Gastrocnemius medialis (tissue), 4 donors: ENCODE results near the gene MAML2. TPM values are rescaled to one million over a fixed set of nuclear protein-coding genes. Genes with fewer than 3 reads are reported as not detected.

Experiments
- ATAC-seq, 2 donors: fragments of 150-250 bp; one replicate each; pipeline ENCODE4 v1.9.1; 2016
- DNase-seq, 2 donors: peaks; one replicate each; pipeline ENCODE4 v3.0.0-alpha.2; 2019
- H3K27ac ChIP-seq, 4 donors: fragments of 200-600 bp; sonication (generic); 1 replicate in 1 of 4; 2 replicates in 3 of 4; pipeline ENCODE4 v1.5.1; 2016 to 2018; ENCODE audit warnings: mild to moderate bottlenecking in 2 of 4, moderate library complexity in 1 of 4
- H3K27me3 ChIP-seq, 3 donors: fragments of 200-600 bp; sonication (generic) in 2 of 3; 1 replicate in 1 of 3; 2 replicates in 2 of 3; pipeline versions ENCODE4 v1.5.1 to v1.6.0; 2016 to 2019; ENCODE audit warnings: mild to moderate bottlenecking in 1 of 3, moderate library complexity in 1 of 3
- H3K36me3 ChIP-seq, 2 donors: fragments of 200-600 bp; sonication (generic) in 1 of 2; one replicate each; pipeline ENCODE4 v1.5.1; 2017 to 2018
- H3K4me1 ChIP-seq, 2 donors: fragments of 200-600 bp; sonication (generic) in 1 of 2; one replicate each; pipeline ENCODE4 v1.5.1; 2016 to 2017; ENCODE audit warnings: mild to moderate bottlenecking in 2 of 2
- H3K4me3 ChIP-seq, 4 donors: fragments of 200-600 bp; sonication (generic) in 3 of 4; 1 replicate in 1 of 4; 2 replicates in 3 of 4; pipeline ENCODE4 v1.5.1; 2016 to 2019; ENCODE audit warnings: mild to moderate bottlenecking in 2 of 4
- H3K9me3 ChIP-seq, 3 donors: fragments of 200-600 bp; sonication (generic) in 2 of 3; 1 replicate in 1 of 3; 2 replicates in 2 of 3; pipeline ENCODE4 v1.5.1; 2016 to 2019
- CTCF ChIP-seq, 5 experiments: fragments of 450-650 bp in 3 of 5; fragments of 200-600 bp in 2 of 5; sonication (generic) in 2 of 5; IDR thresholded peaks in 4 of 5; conservative IDR thresholded peaks in 1 of 5; 1 replicate in 4 of 5; 2 replicates in 1 of 5; pipeline ENCODE4 v1.5.1; 2016 to 2019; ENCODE audit warnings: antibody characterized with exemption in 5 of 5, mild to moderate bottlenecking in 3 of 5, moderate library complexity in 3 of 5
- POLR2A ChIP-seq, 2 donors: fragments of 450-650 bp; IDR thresholded peaks; one replicate each; pipeline ENCODE4 v1.6.1; 2017; ENCODE audit warnings: antibody characterized with exemption in 2 of 2, mild to moderate bottlenecking in 2 of 2, moderate library complexity in 2 of 2
- in situ Hi-C, 4 donors: fragments of 200-750 bp; cut with MboI; loops; one replicate each; pipeline versions ENCODE4 v1.15.0 to v1.8.0; 2017; ENCODE audit warnings: low sequenced_read_pairs in 4 of 4
- intact Hi-C: fragments of 100-400 bp; cut with DNase I; formaldehyde crosslinking; loops from one replicate; pipeline ENCODE4 v1.15.1; 2023; ENCODE audit warnings: low total_unique reads
- total RNA-seq, 4 donors: library from RNA; depleted of rRNA; stranded (reverse); fragments of >200 nt; gene quantifications; one replicate each; pipeline versions ENCODE4 v1.1.0 to v1.2.3, GENCODE V29; 2016

The MAML2 gene
- total RNA-seq, 4 donors from 2014 or later: 4.1 to 6.3 (median 4.8) TPM

DNA sequence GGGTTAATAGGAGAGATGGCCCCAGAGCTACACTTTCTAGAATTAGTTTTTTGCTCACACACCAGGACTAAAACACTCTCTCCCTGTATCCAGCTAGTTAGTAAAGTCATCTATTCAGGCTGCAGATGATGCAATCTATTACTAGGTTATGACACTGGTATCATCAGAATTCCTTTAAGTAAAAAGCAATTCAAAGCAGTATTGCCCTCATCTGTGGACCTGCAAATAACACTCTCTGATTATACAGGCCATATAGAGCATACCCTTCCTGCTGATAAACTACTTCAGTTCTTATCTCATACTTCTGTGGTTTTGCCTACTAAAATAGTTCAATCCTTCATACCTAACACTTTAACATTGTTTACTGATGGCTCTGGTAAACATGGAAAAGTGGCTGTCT, 405.6 kb downstream of the MAML2 start:
- DNase-seq (no peak), ATAC-seq (no peak)
- no peaks in the 10 kb centered on the region for H3K27me3 ChIP-seq
- H3K4me1 ChIP-seq: no peaks in the 10 kb centered on the region
- intact Hi-C loops (no loop called here), in situ Hi-C loops (no loop called here)
- no peaks in the 10 kb centered on the region for H3K36me3 ChIP-seq
- no peak overlapping the region for H3K27ac ChIP-seq
- H3K9me3 ChIP-seq: no peaks in the 10 kb centered on the region
- TF ChIP-seq CTCF (IDR thresholded peaks at IDR 0.05 in 4 of 5, conservative IDR thresholded peaks at IDR 0.05 in 1 of 5) (no peak), POLR2A (IDR thresholded peaks at IDR 0.05) (no peak)
- H3K4me3 ChIP-seq: no peak overlapping the region

DNA sequence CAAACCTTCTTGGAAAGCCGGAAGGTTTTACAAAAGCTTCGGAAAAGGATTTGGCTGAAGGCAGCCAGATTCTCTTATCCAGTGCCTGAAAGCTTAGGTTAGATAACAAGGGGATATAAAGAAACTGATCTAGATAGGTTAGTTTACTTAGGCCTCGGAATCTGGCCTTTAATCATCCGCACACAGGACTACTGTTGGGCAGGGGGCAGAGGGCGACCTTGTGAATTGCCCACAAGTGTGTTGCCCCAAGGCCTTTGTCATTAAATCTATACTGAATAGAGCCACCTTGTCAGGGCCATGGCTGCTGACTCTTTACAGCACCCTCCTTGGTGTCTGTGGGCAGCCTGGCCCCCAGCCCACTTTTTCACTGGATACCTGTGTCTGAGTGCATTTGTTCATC, 409.4 kb downstream of the MAML2 start:
- no peak overlapping the region for H3K4me3 ChIP-seq
- no peaks in the 10 kb centered on the region for H3K36me3 ChIP-seq
- ATAC-seq: no peak
- in situ Hi-C loops: no loop called here
- DNase-seq: no peak
- H3K27ac ChIP-seq: no peak overlapping the region
- intact Hi-C loops: no loop called here
- H3K9me3 ChIP-seq: no peaks in the 10 kb centered on the region
- no peak for TF ChIP-seq POLR2A (IDR thresholded peaks at IDR 0.05)
- no peak for TF ChIP-seq CTCF (IDR thresholded peaks at IDR 0.05 in 4 of 5, conservative IDR thresholded peaks at IDR 0.05 in 1 of 5)
- no peaks in the 10 kb centered on the region for H3K4me1 ChIP-seq
- H3K27me3 ChIP-seq: no peaks in the 10 kb centered on the region

DNA sequence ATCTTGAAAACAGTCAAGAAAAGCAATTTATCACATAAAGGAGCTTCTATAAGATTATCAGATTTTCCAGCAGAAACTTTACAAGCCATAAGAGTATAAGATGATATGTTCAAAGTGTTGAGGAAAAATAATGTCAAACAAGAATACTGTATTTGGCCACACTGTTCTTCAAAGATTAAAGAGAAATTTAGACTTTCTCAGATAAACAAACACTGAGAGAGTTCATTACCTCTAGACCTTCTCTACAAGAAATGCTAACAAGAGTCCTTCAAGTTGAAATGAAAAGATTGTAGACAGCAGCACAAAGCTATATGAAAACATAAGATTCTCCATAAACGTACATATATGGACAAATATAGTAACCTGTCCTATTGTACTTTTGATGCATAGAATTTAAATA, 411.1 kb downstream of the MAML2 start:
- H3K27me3 ChIP-seq: no peaks in the 10 kb centered on the region
- intact Hi-C loops: no loop called here
- DNase-seq: no peak
- H3K36me3 ChIP-seq: no peaks in the 10 kb centered on the region
- no peak overlapping the region for H3K27ac ChIP-seq
- no peak for ATAC-seq
- H3K4me1 ChIP-seq: peaks cover 0 to under 1% of the 10 kb centered on the region in 2 donors
- no peak overlapping the region for H3K4me3 ChIP-seq
- no peak for TF ChIP-seq POLR2A (IDR thresholded peaks at IDR 0.05)
- no peak for TF ChIP-seq CTCF (IDR thresholded peaks at IDR 0.05 in 4 of 5, conservative IDR thresholded peaks at IDR 0.05 in 1 of 5)
- H3K9me3 ChIP-seq: no peaks in the 10 kb centered on the region
- in situ Hi-C loops: no loop called here

DNA sequence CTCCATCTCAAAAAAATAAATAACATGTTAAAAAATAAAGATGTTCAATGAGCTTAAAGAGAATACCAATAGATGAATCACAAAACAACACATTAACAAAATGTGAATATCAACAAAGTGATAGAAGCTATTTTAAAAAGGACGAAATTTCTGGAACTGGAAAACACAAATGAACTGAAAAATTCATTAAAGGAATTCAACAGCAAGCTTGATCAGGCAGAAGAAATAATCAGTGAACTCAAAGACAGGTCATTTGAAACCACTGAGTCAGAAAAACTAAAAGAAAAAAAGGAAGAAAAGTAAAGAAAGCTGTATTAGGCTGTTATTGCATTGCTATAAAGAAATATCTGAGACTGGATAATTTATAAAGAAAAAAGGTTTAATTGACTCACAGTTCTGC, 412.0 kb downstream of the MAML2 start:
- intact Hi-C loops: no loop called here
- ATAC-seq: no peak
- no peaks in the 10 kb centered on the region for H3K36me3 ChIP-seq
- no peaks in the 10 kb centered on the region for H3K27me3 ChIP-seq
- no peak for TF ChIP-seq POLR2A (IDR thresholded peaks at IDR 0.05)
- TF ChIP-seq CTCF (IDR thresholded peaks at IDR 0.05 in 4 of 5, conservative IDR thresholded peaks at IDR 0.05 in 1 of 5): no peak
- H3K4me1 ChIP-seq: peaks cover 0 to 7% of the 10 kb centered on the region in 2 donors
- in situ Hi-C loops: no loop called here
- H3K27ac ChIP-seq: no peak overlapping the region
- no peak overlapping the region for H3K4me3 ChIP-seq
- no peak for DNase-seq
- H3K9me3 ChIP-seq: no peaks in the 10 kb centered on the region

GRCh38 chr11:95926726-95927125, 416.3 kb downstream of the MAML2 start:
- no peak for TF ChIP-seq POLR2A (IDR thresholded peaks at IDR 0.05)
- TF ChIP-seq CTCF (IDR thresholded peaks at IDR 0.05 in 4 of 5, conservative IDR thresholded peaks at IDR 0.05 in 1 of 5): no peak
- intact Hi-C loops: loop anchor here (10.0 kb wide), 1 partner anchor 458 kb away; the partner anchor contains the start of gene CCDC82
- Histone ChIP-seq H3K4me3 (no peak overlapping the region), H3K36me3 (no peaks in the 10 kb centered on the region), H3K27me3 (no peaks in the 10 kb centered on the region), H3K4me1 (peaks cover 10 to 18% of the 10 kb centered on the region in 2 donors), H3K9me3 (no peaks in the 10 kb centered on the region), H3K27ac (no peak overlapping the region)
- DNase-seq (no peak), ATAC-seq (no peak)
- in situ Hi-C loops: no loop called here
